ENCODE results near the gene TRIM14.
A peak's percentile ranks its signal among the peaks of the same experiment; 100 is the strongest.

The TRIM14 gene, protein sequence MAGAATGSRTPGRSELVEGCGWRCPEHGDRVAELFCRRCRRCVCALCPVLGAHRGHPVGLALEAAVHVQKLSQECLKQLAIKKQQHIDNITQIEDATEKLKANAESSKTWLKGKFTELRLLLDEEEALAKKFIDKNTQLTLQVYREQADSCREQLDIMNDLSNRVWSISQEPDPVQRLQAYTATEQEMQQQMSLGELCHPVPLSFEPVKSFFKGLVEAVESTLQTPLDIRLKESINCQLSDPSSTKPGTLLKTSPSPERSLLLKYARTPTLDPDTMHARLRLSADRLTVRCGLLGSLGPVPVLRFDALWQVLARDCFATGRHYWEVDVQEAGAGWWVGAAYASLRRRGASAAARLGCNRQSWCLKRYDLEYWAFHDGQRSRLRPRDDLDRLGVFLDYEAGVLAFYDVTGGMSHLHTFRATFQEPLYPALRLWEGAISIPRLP

DNA sequence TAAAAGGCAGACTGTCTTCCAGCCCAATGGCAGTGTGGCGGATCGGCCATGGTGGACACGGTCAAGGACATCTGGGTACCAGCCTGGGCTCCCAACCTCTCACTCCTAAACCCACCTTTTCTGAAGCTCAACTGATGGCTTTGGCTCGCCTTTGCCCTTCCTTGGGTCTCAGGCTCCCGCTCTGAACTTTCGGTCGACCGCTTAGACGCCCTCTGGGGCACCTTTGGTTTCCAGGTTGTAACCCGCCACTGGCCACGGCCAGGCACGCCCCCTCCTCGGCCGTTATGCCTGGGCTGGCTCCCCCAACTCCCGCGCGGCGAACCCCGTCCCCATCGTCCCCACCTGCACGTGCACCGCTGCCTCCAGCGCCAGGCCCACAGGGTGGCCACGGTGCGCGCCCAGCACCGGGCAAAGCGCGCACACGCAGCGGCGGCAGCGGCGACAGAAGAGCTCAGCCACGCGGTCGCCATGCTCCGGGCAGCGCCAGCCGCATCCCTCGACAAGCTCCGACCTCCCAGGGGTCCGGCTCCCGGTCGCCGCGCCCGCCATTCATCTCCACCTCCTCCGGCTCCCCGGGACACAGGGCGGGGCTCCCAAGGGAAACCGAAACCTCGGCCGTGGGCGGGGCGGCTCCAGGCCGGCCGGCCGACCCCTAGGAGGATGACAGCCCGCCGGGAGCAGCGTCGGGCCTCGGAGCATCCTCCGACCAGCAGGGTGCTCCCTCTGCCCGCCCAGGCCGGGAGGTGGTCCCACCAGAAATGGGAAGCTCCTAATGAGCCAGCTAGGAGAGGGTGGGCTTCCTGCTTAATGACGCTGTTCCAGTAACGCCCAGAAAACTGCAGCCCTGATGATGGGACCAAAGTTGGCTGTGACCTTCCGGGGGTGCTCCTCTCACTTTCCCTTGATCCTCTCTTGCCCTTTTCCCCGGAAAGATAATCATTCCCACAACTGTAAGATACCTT lies at the start of gene TRIM14:
Gene TRIM14, minus strand, starts transcription at position 583 of the 962 bp plus-strand sequence. Its CDS starts 34 bp downstream, at position 549.
- Mint-ChIP-seq H3K4me1 (peaks cover 21 to 47% of the 10 kb centered on the region in 2 donors), H3K4me3 (peak within 1 kb of the TSS; percentile 94 to 98), H3K36me3 (peaks cover 0 to 3% of the 10 kb centered on the region in 2 donors), H3K9me3 (no peaks in the 10 kb centered on the region), H3K27me3 (no peaks in the 10 kb centered on the region), H3K27ac (peak within 1 kb of the TSS; percentile 95)
- ATAC-seq (replicated peaks) (peak; percentile 76), DNase-seq (peak; percentile 47)

GRCh38 chr9:98168153-98168780 lies 49.2 kb upstream of the TRIM14 start:
- no peak overlapping the region for H3K27ac Mint-ChIP-seq
- no peaks in the 10 kb centered on the region for H3K36me3 Mint-ChIP-seq
- peaks cover 7 to 15% of the 10 kb centered on the region in 2 donors for H3K27me3 Mint-ChIP-seq
- H3K4me1 Mint-ChIP-seq: peaks cover 0 to 2% of the 10 kb centered on the region in 2 donors
- DNase-seq (no peak), ATAC-seq (replicated peaks) (no peak)
- no peaks in the 10 kb centered on the region for H3K9me3 Mint-ChIP-seq
- no peak overlapping the region for H3K4me3 Mint-ChIP-seq

DNA sequence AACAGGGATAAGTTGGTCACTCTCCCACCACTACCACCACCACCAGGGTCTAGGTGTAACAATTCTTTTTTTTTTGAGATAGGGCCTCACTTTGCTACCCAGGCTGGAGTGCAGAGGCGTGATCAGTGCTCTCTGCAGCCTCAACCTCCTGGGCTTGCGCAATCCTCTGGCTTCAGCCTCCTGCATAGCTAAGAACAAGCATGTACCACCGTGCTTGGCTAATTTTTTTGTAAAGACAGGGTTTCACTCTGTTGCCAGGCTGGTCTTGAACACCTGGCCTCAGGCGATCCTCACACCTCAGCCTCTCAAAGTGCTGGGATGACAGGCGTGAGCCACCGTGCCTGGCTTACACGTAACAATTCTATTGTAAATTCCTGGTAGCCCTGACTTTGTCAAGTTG lies 45.9 kb upstream of the TRIM14 start:
- H3K27ac Mint-ChIP-seq: no peak overlapping the region
- ATAC-seq (replicated peaks): no peak
- H3K27me3 Mint-ChIP-seq: peaks cover 0 to 2% of the 10 kb centered on the region in 2 donors
- no peak overlapping the region for H3K4me3 Mint-ChIP-seq
- peaks cover 0 to 2% of the 10 kb centered on the region in 2 donors for H3K4me1 Mint-ChIP-seq
- no peaks in the 10 kb centered on the region for H3K9me3 Mint-ChIP-seq
- no peak for DNase-seq
- no peaks in the 10 kb centered on the region for H3K36me3 Mint-ChIP-seq

GRCh38 chr9:98162613-98163012 lies 43.6 kb upstream of the TRIM14 start:
- H3K4me3 Mint-ChIP-seq: no peak overlapping the region
- ATAC-seq (replicated peaks) (no peak), DNase-seq (no peak)
- no peaks in the 10 kb centered on the region for H3K4me1 Mint-ChIP-seq
- H3K27ac Mint-ChIP-seq: no peak overlapping the region
- no peaks in the 10 kb centered on the region for H3K9me3 Mint-ChIP-seq
- H3K36me3 Mint-ChIP-seq: no peaks in the 10 kb centered on the region
- H3K27me3 Mint-ChIP-seq: peaks cover 0 to 8% of the 10 kb centered on the region in 2 donors

DNA sequence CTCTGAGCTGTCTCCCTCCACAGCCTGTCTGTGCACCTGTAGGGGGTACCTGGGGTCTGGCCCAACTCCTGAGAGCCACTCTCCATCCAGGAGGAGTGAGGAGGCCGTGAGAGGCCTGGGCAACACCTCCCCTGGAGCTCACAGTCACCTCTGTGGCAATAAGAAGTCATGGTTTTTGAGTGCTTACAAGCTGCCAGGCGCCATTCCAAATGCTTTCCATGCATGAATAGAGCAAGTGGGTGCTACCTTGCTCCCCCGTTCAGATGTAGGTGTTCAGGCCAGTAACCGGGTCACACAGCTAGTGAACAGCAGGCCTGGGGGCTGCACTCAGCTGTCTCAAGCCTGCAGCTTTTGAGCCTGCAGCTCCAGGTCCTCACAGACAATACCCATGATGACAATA lies 42.8 kb upstream of the TRIM14 start:
- Mint-ChIP-seq H3K27ac (no peak overlapping the region), H3K27me3 (peaks cover 0 to 8% of the 10 kb centered on the region in 2 donors)
- ATAC-seq (replicated peaks): no peak

GRCh38 chr9:98159790-98160189 lies 40.8 kb upstream of the TRIM14 start:
- Mint-ChIP-seq H3K9me3 (no peaks in the 10 kb centered on the region), H3K4me3 (no peak overlapping the region), H3K4me1 (no peaks in the 10 kb centered on the region), H3K27ac (no peak overlapping the region), H3K27me3 (peaks cover 0 to 8% of the 10 kb centered on the region in 2 donors), H3K36me3 (no peaks in the 10 kb centered on the region)
- DNase-seq: no peak
- ATAC-seq (replicated peaks): no peak

More for the DNA sequence above, 42.8 kb upstream of the TRIM14 start:
- H3K4me3 Mint-ChIP-seq: no peak overlapping the region
- no peaks in the 10 kb centered on the region for H3K4me1 Mint-ChIP-seq
- no peaks in the 10 kb centered on the region for H3K9me3 Mint-ChIP-seq
- no peak for DNase-seq
- no peaks in the 10 kb centered on the region for H3K36me3 Mint-ChIP-seq

- no peak for ATAC-seq (replicated peaks)
- no peaks in the 10 kb centered on the region for H3K9me3 Mint-ChIP-seq
- H3K36me3 Mint-ChIP-seq: no peaks in the 10 kb centered on the region
- no peak overlapping the region for H3K27ac Mint-ChIP-seq
- DNase-seq: no peak
- H3K27me3 Mint-ChIP-seq: peaks cover 0 to 8% of the 10 kb centered on the region in 2 donors
- no peak overlapping the region for H3K4me3 Mint-ChIP-seq
- H3K4me1 Mint-ChIP-seq: no peaks in the 10 kb centered on the region
Observed at GRCh38 chr9:98159301-98159700, 40.3 kb upstream of the TRIM14 start.

- H3K36me3 Mint-ChIP-seq: no peaks in the 10 kb centered on the region
- ATAC-seq (replicated peaks): no peak
- H3K4me1 Mint-ChIP-seq: no peaks in the 10 kb centered on the region
- peaks cover 0 to 8% of the 10 kb centered on the region in 2 donors for H3K27me3 Mint-ChIP-seq
- no peaks in the 10 kb centered on the region for H3K9me3 Mint-ChIP-seq
- no peak overlapping the region for H3K4me3 Mint-ChIP-seq
- no peak overlapping the region for H3K27ac Mint-ChIP-seq
- no peak for DNase-seq
Observed at GRCh38 chr9:98158071-98158831, 39.2 kb upstream of the TRIM14 start.

GRCh38 chr9:98157372-98157771 lies 38.4 kb upstream of the TRIM14 start:
- ATAC-seq (replicated peaks): no peak
- Mint-ChIP-seq H3K4me3 (no peak overlapping the region), H3K36me3 (no peaks in the 10 kb centered on the region), H3K4me1 (no peaks in the 10 kb centered on the region), H3K27ac (no peak overlapping the region), H3K27me3 (peaks cover 0 to 8% of the 10 kb centered on the region in 2 donors), H3K9me3 (no peaks in the 10 kb centered on the region)
- no peak for DNase-seq

- H3K9me3 Mint-ChIP-seq: no peaks in the 10 kb centered on the region
- H3K36me3 Mint-ChIP-seq: no peaks in the 10 kb centered on the region
- H3K4me1 Mint-ChIP-seq: no peaks in the 10 kb centered on the region
- DNase-seq (no peak), ATAC-seq (replicated peaks) (no peak)
- H3K27me3 Mint-ChIP-seq: peaks cover 0 to 4% of the 10 kb centered on the region in 2 donors
- no peak overlapping the region for H3K4me3 Mint-ChIP-seq
- H3K27ac Mint-ChIP-seq: no peak overlapping the region
Observed at GRCh38 chr9:98154678-98155077, 35.7 kb upstream of the TRIM14 start.

DNA sequence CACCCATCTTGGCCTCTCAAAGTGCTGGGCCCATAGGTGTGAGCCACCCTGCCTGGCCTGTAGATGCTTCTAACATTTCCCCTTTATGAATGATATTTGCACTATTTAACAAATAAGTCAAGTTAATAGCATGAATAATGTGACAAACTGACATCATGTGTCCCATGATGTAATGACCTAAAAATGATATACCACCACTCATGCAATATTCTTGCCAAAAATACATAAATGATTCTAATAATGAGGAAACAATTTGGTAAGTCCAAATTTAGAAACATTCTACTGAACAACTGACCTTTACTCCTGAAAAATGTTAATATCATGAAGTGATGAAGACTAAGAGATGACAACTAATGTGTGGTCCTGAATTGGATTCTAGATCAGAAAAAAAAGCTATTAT lies 33.5 kb upstream of the TRIM14 start:
- Mint-ChIP-seq H3K27ac (no peak overlapping the region), H3K9me3 (no peaks in the 10 kb centered on the region), H3K27me3 (no peaks in the 10 kb centered on the region), H3K36me3 (no peaks in the 10 kb centered on the region), H3K4me1 (no peaks in the 10 kb centered on the region), H3K4me3 (no peak overlapping the region)
- DNase-seq (no peak), ATAC-seq (replicated peaks) (no peak)

DNA sequence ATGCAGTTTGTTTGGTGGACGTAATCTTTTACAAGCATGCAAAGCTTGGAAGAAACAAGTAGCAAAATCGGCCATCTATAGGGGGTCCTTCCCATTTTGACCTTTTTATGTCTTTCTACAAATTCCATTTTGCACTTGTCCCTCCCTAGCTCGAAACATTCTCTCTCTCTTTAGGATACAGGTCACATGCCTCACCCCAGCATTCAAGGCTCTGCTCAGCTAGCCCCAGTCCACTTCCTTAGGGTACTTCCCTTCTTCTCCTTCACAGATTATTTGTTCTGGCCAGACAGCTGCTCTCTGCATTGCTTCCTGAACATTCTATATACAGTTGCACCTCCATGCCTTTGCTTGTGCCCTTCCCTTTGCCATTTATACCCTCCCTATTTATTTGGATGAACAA lies 31.7 kb upstream of the TRIM14 start:
- Mint-ChIP-seq H3K4me3 (no peak overlapping the region), H3K36me3 (no peaks in the 10 kb centered on the region), H3K9me3 (no peaks in the 10 kb centered on the region), H3K27ac (no peak overlapping the region), H3K4me1 (peaks cover 6 to 8% of the 10 kb centered on the region in 2 donors), H3K27me3 (no peaks in the 10 kb centered on the region)
- no peak for ATAC-seq (replicated peaks)
- DNase-seq: no peak

GRCh38 chr9:98150164-98150563 lies 31.1 kb upstream of the TRIM14 start:
- Mint-ChIP-seq H3K4me3 (no peak overlapping the region), H3K27ac (no peak overlapping the region), H3K4me1 (peaks cover 6 to 8% of the 10 kb centered on the region in 2 donors), H3K9me3 (no peaks in the 10 kb centered on the region), H3K27me3 (no peaks in the 10 kb centered on the region), H3K36me3 (no peaks in the 10 kb centered on the region)
- ATAC-seq (replicated peaks) (no peak), DNase-seq (no peak)
